Activated B cell treated with CpG ODN at 0.5 μM for 24 hours (primary cell): ENCODE data around the gene NRGN. TPM values are rescaled to one million over a fixed set of nuclear protein-coding genes. Genes with fewer than 3 reads are reported as not detected.

Source experiments
- ATAC-seq: fragments of 200-7000 bp; cut with Tn5 transposase; one replicate; pipeline ENCODE4 v1.10.0; 2021; ENCODE audit warnings: low read depth, mild to moderate bottlenecking, moderate library complexity
- CTCF ChIA-PET: fragments of 350-600 bp; sonication (Branson Sonifier 250); formaldehyde crosslinking; loops from one replicate; lab custom pipeline; 2021; ENCODE audit warnings: antibody characterized with exemption; lab: Charles Lee
- POLR2A ChIA-PET: fragments of 350-600 bp; sonication (Branson Sonifier 250); formaldehyde crosslinking; loops from one replicate; lab custom pipeline; 2021; ENCODE audit warnings: antibody characterized with exemption; lab: Charles Lee
- DNase-seq: peaks from one replicate; pipeline ENCODE4 v3.0.0; 2022
- H3K27ac Mint-ChIP-seq: one replicate; pipeline ENCODE4 v1.8.0; 2020; ENCODE audit warnings: mixed read lengths
- H3K27me3 Mint-ChIP-seq: one replicate; pipeline ENCODE4 v1.8.0; 2021; ENCODE audit warnings: mixed read lengths
- H3K36me3 Mint-ChIP-seq: one replicate; pipeline ENCODE4 v1.8.0; 2021; ENCODE audit warnings: low read depth, mixed read lengths
- H3K4me1 Mint-ChIP-seq: one replicate; pipeline ENCODE4 v1.8.0; 2021; ENCODE audit warnings: mixed read lengths
- H3K4me3 Mint-ChIP-seq: one replicate; pipeline ENCODE4 v1.8.0; 2020; ENCODE audit warnings: mild to moderate bottlenecking, mixed read lengths
- H3K9me3 Mint-ChIP-seq: one replicate; pipeline ENCODE4 v1.8.0; 2020; ENCODE audit warnings: mixed read lengths
- intact Hi-C: fragments of 100-400 bp; cut with micrococcal nuclease; formaldehyde crosslinking; loops from one replicate; pipeline ENCODE4 v1.15.1; 2024
- total RNA-seq: library from RNA; stranded (reverse); gene quantifications from 2 replicates; pipeline ENCODE4 v1.2.3, GENCODE V29; 2022
- TF ChIP-seq, protein P1 (sequence below): fragments of 200-600 bp; IDR thresholded peaks from one replicate; pipeline ENCODE4 v1.8.0; 2022; ENCODE audit warnings: antibody characterized with exemption, mild to moderate bottlenecking

NRGN gene
- total RNA-seq, result 0.69 and 1.0 TPM in 2 replicates

DNA sequence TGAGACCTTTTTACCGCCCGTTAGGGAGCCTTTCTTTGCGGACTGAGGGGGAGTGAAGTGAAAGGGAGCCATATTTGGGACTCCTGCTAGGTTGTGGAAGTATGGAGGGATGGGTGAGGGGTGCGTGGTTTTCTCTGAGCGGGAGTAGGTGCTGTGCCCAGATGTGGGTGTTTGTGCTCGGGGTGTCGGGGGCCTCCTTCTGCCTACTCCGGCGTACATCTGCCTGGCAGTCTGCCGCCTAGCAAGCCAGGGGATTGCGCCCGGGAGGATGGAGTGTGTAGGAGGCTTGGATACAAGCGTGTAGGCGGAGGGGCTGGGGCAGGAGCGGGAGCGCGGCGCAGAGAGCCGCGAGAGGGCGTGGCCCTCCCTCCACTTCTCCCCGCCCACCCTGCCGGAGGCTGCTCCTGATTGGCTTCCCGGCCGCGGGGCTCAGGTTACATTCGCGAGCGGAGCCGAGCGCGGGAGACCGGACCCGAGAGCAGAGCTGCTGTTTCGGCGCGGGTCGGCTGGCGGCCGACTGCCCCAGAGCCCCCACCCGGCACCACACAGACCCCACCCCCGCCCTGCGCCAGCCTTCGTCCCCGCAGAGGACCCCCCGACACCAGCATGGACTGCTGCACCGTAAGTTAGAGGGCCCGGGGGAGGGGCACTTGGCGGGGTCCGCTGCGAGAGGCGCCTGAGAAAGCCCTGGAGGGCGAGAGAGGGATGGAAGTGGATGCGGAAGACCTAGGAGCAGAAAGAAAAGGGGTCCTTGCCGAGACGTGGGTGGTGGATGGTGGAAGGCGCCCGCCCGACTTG is at the start of gene NRGN:
Gene NRGN, plus strand, starts transcription at position 464 of the 798 bp plus-strand sequence. Its CDS starts 143 bp downstream, at position 607.
- DNase-seq (peak; percentile 75), ATAC-seq (peak; percentile 98)
- Mint-ChIP-seq H3K4me3 (peak within 1 kb of the TSS; percentile 83), H3K9me3 (no peaks in the 10 kb centered on the region), H3K4me1 (peaks cover 19% of the 10 kb centered on the region), H3K36me3 (no peaks in the 10 kb centered on the region), H3K27me3 (no peaks in the 10 kb centered on the region), H3K27ac (no peak within 1 kb of the TSS)
- intact Hi-C loops, result loop anchor here (1.0 kb wide), 5 partner anchors 8 to 70 kb away; partner anchors contain the start of genes SIAE and SPA17
- ChIA-PET CTCF (interaction anchor here (2.7 kb wide), 1 partner anchor 69 kb away, joined by 15 read pairs; no protein-coding TSS in a partner anchor), POLR2A (interaction anchor here (1.3 to 2.0 kb wide), 2 partner anchors 60 to 66 kb away, joined by 5 to 9 read pairs; partner anchors contain the start of genes MSANTD2, SIAE and SPA17)
- TF ChIP-seq, protein P1, sequence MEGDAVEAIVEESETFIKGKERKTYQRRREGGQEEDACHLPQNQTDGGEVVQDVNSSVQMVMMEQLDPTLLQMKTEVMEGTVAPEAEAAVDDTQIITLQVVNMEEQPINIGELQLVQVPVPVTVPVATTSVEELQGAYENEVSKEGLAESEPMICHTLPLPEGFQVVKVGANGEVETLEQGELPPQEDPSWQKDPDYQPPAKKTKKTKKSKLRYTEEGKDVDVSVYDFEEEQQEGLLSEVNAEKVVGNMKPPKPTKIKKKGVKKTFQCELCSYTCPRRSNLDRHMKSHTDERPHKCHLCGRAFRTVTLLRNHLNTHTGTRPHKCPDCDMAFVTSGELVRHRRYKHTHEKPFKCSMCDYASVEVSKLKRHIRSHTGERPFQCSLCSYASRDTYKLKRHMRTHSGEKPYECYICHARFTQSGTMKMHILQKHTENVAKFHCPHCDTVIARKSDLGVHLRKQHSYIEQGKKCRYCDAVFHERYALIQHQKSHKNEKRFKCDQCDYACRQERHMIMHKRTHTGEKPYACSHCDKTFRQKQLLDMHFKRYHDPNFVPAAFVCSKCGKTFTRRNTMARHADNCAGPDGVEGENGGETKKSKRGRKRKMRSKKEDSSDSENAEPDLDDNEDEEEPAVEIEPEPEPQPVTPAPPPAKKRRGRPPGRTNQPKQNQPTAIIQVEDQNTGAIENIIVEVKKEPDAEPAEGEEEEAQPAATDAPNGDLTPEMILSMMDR, result no peak

GRCh38 chr11:124693142-124693541 is 46.6 kb upstream of the NRGN start:
- POLR2A ChIA-PET, result no interaction called here
- H3K4me3 Mint-ChIP-seq, result no peak overlapping the region
- no peaks in the 10 kb centered on the region for H3K9me3 Mint-ChIP-seq
- H3K27me3 Mint-ChIP-seq, result no peaks in the 10 kb centered on the region
- intact Hi-C loops, result no loop called here
- H3K36me3 Mint-ChIP-seq, result no peaks in the 10 kb centered on the region
- DNase-seq, result no peak
- H3K27ac Mint-ChIP-seq, result no peak overlapping the region
- no peak for ATAC-seq
- CTCF ChIA-PET, result no interaction called here
- H3K4me1 Mint-ChIP-seq, result no peaks in the 10 kb centered on the region
- TF ChIP-seq, protein P1, result no peak

- H3K4me1 Mint-ChIP-seq, result peaks cover 7% of the 10 kb centered on the region
- ChIA-PET POLR2A (no interaction called here), CTCF (interaction anchor here (0.6 kb wide), 1 partner anchor 62 kb away, joined by 3 read pairs; no protein-coding TSS in a partner anchor)
- intact Hi-C loops, result no loop called here
- ATAC-seq (no peak), DNase-seq (no peak)
- TF ChIP-seq, protein P1, result no peak
- peaks cover 3% of the 10 kb centered on the region for H3K36me3 Mint-ChIP-seq
- H3K27ac Mint-ChIP-seq, result no peak overlapping the region
- peaks cover 8% of the 10 kb centered on the region for H3K27me3 Mint-ChIP-seq
- H3K4me3 Mint-ChIP-seq, result no peak overlapping the region
- peaks cover 11% of the 10 kb centered on the region for H3K9me3 Mint-ChIP-seq
Observed at GRCh38 chr11:124699547-124699946, 40.2 kb upstream of the NRGN start.

- ATAC-seq (no peak), DNase-seq (no peak)
- peaks cover 11% of the 10 kb centered on the region for H3K9me3 Mint-ChIP-seq
- H3K4me3 Mint-ChIP-seq, result no peak overlapping the region
- TF ChIP-seq, protein P1, result no peak
- peaks cover 7% of the 10 kb centered on the region for H3K4me1 Mint-ChIP-seq
- H3K27ac Mint-ChIP-seq, result no peak overlapping the region
- peaks cover 3% of the 10 kb centered on the region for H3K36me3 Mint-ChIP-seq
- POLR2A ChIA-PET, result no interaction called here
- intact Hi-C loops, result no loop called here
- peaks cover 8% of the 10 kb centered on the region for H3K27me3 Mint-ChIP-seq
- CTCF ChIA-PET, result no interaction called here
Observed at GRCh38 chr11:124700028-124700427, 39.7 kb upstream of the NRGN start.

GRCh38 chr11:124707829-124708228 is 31.9 kb upstream of the NRGN start:
- Mint-ChIP-seq H3K4me3 (no peak overlapping the region), H3K9me3 (peaks cover 11% of the 10 kb centered on the region), H3K4me1 (no peaks in the 10 kb centered on the region), H3K27ac (no peak overlapping the region), H3K27me3 (peaks cover 3% of the 10 kb centered on the region), H3K36me3 (peaks cover 6% of the 10 kb centered on the region)
- DNase-seq (no peak), ATAC-seq (no peak)
- TF ChIP-seq, protein P1, result no peak
- ChIA-PET POLR2A (no interaction called here), CTCF (no interaction called here)
- intact Hi-C loops, result no loop called here
